GM12878 (cell line): ENCODE data around the gene DBN1. TPM values are rescaled to one million over a fixed set of nuclear protein-coding genes. Genes with fewer than 3 reads are reported as not detected.

Source experiments
- BHLHE40 ChIP-seq, 2 experiments: fragments of 450-650 bp in 1 of 2; IDR thresholded peaks; 2 replicates each; pipeline ENCODE4 v1.6.1; 2011 to 2017; ENCODE audit warnings: low read depth in 2 of 2, borderline replicate concordance in 1 of 2, improper control_type of control experiment in 1 of 2, low read length in 1 of 2, mild to moderate bottlenecking in 1 of 2
- NBN ChIP-seq: fragments of 450-650 bp; IDR thresholded peaks from 2 replicates; pipeline ENCODE4 v1.6.1; 2016
- RBBP5 ChIP-seq: fragments of 200-600 bp; sonication (generic); conservative IDR thresholded peaks from 2 replicates; pipeline ENCODE4 v1.6.1; 2016
- SIN3A ChIP-seq: IDR thresholded peaks from 2 replicates; pipeline ENCODE4 v1.6.1; 2012; ENCODE audit warnings: low read depth, low read length, improper control_type of control experiment
- SMAD5 ChIP-seq: IDR thresholded peaks from 2 replicates; pipeline ENCODE4 v1.6.1; 2016; ENCODE audit warnings: antibody characterized with exemption, low read depth
- polyA plus RNA-seq, 11 experiments: library from polyadenylated mRNA; depleted of rRNA in 4 of 11; unstranded in 6 of 11; stranded (reverse) in 5 of 11; fragments of >200 nt; fragmentation: Nextera tagmentation in 4 of 11; fragmentation: Illumina TruSeq in 1 of 11; extraction: Ambion mirVana in 4 of 11; extraction: Trizol in 1 of 11; gene quantifications; 1 replicate in 1 of 11; 2 replicates in 10 of 11; pipeline versions ENCODE4 v1.2.1 to v1.2.3, GENCODE V29; 2011 to 2016; ENCODE audit warnings: inconsistent platforms in 2 of 11, missing spikeins in 2 of 11, low read depth in 1 of 11
- total RNA-seq, 4 experiments: library from RNA; depleted of rRNA in 3 of 4; stranded (reverse); fragments of >200 nt in 3 of 4; fragmentation: Illumina TruSeq in 1 of 4; extraction: Trizol in 1 of 4; gene quantifications; 2 replicates each; pipeline versions ENCODE4 v1.2.1 to v1.2.3, GENCODE V29; 2013 to 2021
- TF ChIP-seq, protein P1 (sequence below): fragments of 450-650 bp; IDR thresholded peaks from 2 replicates; pipeline ENCODE4 v1.6.1; 2017; ENCODE audit warnings: borderline replicate concordance
- TF ChIP-seq, protein P2 (sequence below): fragments of 150-350 bp; IDR thresholded peaks from 2 replicates; pipeline ENCODE4 v1.6.1; 2016; ENCODE audit warnings: low read depth, low read length
- TF ChIP-seq, protein P3 (sequence below): fragments of 450-650 bp; IDR thresholded peaks from 2 replicates; pipeline ENCODE4 v1.6.1; 2016; ENCODE audit warnings: mild to moderate bottlenecking

The DBN1 gene
- total and polyA plus RNA-seq, 10 of the 15 experiments (the other 5 are each of a cell fraction or from before 2014, with no cell fraction given): 0.18 to 81.0 (median 27.9) TPM

DNA sequence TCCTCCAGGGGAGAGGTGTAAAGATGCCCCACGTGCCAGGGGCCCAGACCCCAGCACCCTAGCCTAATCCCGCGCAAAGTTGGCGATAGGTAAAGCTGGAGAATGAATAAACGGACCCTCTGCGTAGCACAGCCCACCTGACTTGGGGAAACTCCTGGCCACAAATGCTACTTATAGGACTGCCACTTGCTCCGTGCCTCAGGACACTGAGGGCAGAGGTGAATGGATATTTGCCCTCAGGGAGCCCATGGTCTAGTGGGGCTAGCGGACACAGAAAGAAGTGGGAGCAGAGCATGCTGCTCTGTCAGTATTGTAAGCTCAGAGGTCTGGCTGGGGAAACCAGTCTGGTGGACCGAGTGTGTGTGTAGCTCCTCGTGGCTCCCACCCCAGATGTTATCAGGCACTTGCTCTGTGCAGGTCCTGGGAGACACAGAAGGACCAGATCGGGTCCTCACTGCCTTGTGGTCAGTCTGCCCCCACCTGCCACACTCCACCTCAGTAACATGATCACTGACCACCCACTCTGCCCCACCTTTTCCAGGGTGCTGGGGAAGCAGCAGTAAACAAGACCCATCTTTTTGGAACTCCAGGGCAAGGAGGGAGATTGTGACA, 46.1 kb downstream of the DBN1 start (continued):
- TF ChIP-seq SIN3A (0 out of 2 replicates have a peak, but pooled peaks have one; percentile 6), NBN (peak; percentile 51; the same call in 1 of the 2 replicates), RBBP5 (no peak), SMAD5 (0 out of 2 replicates have a peak, but pooled peaks have one; percentile 5), BHLHE40 (IDR thresholded peaks at IDR 0.05; ENCODE audit: borderline replicate concordance in 1 of 2, low read depth in 2 of 2, low read length in 1 of 2) (peak; percentile 2 to 12; a peak in 2 of 4 replicates)
- TF ChIP-seq, protein P1, sequence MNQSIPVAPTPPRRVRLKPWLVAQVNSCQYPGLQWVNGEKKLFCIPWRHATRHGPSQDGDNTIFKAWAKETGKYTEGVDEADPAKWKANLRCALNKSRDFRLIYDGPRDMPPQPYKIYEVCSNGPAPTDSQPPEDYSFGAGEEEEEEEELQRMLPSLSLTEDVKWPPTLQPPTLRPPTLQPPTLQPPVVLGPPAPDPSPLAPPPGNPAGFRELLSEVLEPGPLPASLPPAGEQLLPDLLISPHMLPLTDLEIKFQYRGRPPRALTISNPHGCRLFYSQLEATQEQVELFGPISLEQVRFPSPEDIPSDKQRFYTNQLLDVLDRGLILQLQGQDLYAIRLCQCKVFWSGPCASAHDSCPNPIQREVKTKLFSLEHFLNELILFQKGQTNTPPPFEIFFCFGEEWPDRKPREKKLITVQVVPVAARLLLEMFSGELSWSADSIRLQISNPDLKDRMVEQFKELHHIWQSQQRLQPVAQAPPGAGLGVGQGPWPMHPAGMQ: no peak
- TF ChIP-seq, protein P2, sequence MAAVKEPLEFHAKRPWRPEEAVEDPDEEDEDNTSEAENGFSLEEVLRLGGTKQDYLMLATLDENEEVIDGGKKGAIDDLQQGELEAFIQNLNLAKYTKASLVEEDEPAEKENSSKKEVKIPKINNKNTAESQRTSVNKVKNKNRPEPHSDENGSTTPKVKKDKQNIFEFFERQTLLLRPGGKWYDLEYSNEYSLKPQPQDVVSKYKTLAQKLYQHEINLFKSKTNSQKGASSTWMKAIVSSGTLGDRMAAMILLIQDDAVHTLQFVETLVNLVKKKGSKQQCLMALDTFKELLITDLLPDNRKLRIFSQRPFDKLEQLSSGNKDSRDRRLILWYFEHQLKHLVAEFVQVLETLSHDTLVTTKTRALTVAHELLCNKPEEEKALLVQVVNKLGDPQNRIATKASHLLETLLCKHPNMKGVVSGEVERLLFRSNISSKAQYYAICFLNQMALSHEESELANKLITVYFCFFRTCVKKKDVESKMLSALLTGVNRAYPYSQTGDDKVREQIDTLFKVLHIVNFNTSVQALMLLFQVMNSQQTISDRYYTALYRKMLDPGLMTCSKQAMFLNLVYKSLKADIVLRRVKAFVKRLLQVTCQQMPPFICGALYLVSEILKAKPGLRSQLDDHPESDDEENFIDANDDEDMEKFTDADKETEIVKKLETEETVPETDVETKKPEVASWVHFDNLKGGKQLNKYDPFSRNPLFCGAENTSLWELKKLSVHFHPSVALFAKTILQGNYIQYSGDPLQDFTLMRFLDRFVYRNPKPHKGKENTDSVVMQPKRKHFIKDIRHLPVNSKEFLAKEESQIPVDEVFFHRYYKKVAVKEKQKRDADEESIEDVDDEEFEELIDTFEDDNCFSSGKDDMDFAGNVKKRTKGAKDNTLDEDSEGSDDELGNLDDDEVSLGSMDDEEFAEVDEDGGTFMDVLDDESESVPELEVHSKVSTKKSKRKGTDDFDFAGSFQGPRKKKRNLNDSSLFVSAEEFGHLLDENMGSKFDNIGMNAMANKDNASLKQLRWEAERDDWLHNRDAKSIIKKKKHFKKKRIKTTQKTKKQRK: no peak
- TF ChIP-seq, protein P3, sequence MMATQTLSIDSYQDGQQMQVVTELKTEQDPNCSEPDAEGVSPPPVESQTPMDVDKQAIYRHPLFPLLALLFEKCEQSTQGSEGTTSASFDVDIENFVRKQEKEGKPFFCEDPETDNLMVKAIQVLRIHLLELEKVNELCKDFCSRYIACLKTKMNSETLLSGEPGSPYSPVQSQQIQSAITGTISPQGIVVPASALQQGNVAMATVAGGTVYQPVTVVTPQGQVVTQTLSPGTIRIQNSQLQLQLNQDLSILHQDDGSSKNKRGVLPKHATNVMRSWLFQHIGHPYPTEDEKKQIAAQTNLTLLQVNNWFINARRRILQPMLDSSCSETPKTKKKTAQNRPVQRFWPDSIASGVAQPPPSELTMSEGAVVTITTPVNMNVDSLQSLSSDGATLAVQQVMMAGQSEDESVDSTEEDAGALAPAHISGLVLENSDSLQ: no peak
